SKM-1 (cell line): ENCODE measurements around the gene NFX1.
"Not testable (repeated sequence)": the region's sequence is repeated elsewhere in the genome, so short reads cannot be mapped to it uniquely, and the experiment has no call there.

Source experiments
- DNase-seq: peaks from one replicate; lab custom pipeline; 2025; ENCODE audit not compliant: unreplicated experiment; lab: John Stamatoyannopoulos, UW

NFX1 gene

DNA sequence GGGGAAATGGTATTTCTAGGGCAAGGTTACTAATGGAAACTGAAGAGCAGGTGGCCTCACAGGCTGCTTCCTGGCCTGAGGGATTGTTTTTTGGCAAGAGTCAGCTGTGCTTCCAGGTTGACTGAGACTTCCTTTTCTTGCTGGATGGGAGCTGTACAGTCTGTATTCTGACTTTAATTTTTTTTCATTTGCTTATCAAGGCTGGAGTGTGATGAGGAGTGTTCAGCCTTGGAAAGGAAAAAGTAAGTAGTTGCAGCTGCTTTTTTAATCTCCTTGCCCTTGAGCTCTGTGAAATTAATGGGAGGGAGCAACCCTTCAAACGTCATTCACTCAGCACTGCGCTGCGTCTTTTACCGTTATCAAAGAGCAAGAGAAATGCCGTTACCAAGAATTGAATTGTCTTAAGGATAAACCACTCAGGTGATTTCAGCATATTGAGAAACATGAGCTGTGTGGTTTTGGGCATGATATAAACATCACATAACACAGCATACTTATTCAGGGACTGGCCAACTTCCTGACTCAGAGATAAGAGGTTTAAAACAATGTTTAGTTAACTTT, 64.4 kb downstream of the NFX1 start:
- DNase-seq: no peak

DNA sequence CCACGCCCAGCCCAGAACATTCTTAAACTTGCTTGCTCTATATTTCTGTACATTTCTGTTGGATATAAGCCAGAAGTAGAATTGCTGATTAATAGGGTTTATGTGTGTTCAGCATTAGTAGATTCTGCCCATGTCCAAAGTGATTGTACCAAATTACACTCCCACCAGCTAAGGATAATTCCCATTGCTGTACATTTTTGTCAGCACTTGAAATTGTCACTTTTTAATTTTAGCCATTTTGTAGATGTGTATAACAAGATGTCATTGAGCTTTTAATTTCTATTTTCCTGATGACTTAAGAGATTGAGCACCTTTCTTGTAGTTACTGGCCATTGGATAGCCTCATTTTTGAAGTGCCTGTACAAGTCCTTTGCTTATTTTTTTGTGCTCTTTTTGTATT, 65.6 kb downstream of the NFX1 start:
- no peak for DNase-seq

DNA sequence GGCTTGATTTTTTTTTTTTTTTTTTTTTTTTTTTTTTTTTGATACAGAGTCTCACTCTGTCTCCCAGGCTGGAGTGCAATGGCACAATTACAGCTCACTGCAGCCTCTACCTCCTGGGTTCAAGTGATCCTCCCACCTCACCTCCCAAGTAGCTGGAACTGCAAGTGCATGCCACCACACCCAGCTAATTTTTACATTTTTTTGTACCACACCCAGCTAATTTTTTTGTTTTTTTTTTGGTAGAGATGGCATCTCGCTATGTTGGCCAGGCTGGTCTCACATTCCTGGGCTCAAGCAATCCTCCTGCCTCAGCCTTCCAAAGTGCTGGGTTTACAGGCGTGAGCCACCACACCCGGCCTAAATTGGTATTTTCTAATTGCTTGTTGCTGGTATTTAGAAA, 68.3 kb downstream of the NFX1 start:
- DNase-seq: not testable (repeated sequence)

DNA sequence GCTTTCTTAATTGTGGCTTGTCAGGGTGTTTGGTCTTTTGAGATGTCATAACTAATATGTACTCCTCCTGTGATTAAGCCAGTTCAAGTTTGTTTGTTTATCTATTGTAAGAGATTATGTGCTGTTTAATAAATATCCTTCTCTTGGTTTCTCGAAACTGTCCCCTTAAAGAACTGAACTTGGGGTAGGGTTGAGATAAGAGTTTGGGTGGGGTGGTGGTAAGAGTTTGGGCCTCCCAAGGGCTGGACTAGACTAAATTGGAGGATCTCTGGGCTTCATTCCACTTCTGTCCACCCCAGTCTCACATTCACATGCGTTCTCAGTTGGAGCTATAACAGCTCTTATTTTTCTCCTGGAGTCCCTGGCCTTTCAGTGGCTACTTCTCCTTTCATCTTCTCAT, 73.8 kb downstream of the NFX1 start:
- no peak for DNase-seq

DNA sequence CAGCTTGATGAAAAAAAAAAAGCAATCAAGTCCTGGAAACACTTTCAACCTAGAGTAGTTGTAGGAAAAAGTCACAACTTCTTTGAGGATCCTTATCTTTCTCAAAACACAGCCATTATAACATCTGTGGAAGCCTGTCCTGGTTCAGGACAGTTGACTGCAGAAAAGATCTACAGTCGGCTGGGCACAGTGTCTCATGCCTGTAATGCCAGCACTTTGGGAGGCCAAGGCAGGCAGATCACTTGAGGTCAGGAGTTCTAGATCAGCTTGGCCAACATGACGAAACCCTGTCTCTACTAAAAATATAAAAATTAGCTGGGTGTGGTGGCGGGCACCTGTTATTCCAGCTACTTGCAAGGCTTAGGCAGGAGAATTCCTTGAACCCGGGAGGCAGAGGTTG, 74.5 kb downstream of the NFX1 start:
- not testable (repeated sequence) for DNase-seq

DNA sequence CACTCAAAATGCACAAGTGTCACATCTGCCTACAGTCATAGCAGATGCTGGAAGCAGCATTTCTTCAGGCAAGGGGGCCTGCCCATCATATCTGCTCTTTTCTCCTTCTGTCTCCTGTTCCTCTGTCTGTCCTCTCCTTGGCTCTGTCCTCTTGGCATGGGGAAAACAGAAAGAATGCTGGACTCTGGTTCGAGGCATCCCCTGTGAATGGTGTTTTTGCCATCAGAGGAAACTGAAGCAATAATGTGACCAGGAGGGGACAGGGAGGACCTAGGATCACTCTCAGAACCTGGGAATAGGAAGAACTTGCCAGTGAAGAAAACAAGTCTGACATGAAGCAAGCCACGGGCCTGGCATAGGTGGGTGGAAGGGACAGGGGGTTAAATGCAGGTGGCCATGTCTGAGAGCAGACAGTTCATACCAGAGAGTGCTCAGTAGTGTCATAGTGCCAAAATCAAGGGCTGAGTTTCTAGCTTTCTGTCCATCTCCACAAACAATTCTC, 76.7 kb downstream of the NFX1 start:
- no peak for DNase-seq

DNA sequence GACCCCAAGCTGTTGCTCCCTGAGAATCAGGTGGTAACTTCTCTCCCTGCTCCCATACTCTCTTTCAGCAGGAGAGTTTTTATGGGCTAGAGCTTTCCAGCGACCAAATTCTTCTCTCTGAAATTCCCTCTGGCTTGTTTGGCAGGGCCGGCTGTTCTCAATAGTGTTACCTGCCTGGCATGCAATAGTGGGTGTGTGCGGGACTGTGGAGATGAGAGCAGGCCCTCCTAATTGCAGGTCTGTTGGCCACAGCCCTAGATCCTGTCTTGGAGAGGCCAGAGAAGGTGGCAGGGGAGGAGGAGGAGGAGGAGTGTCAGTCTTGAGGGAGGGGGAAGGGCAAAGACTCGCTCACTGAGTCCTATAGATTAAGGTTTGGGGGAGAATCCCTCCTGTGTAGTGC, 82.6 kb downstream of the NFX1 start:
- DNase-seq: no peak

DNA sequence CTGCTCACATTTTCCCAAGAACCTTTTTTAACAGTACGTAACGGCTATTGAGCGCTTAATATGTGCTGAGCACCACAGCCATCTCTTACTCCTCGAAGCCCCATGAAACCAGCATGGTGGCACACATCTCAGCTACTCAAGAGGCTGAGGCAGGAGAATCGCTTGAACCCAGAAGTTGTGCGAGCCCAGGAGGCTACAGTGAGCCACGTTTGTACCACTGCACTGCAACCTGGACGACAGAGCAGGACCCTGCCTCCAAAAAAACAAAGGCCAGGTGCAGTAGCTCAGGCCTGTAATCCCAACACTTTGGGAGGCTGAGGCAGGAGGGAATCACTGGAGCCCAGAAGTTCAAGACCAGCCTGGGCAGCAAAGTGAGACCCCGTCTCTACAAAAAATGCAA, 83.9 kb downstream of the NFX1 start:
- DNase-seq: no peak

DNA sequence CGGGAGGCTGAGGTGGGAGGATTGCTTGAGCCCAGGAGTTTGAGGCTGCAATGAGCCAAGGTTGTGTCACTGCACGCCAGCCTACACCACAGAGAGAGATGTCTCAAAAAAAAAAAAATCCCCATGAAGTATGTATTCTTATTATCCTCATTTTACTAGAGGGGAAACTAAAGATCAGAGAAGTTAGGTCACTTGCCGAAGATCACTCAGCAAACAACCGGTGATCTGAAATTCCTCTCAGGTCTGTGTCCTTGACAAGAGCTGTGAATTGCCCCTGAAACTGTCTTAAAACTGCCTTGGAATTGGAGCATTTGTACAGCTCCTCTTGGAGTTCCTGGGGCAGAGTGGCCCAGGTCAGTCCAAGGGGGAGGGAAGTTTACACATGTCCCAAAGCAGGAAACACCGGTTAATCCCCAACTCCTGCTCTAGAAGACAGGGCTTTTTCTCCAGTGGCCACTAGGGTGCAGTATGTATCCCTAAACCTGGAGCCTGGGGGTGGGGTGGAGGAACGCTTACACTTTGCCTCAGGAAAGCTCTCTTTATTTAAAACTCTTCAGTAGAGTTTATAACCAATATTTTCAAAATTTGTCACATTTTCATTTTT, 84.4 kb downstream of the NFX1 start:
- peak; percentile 79 for DNase-seq

DNA sequence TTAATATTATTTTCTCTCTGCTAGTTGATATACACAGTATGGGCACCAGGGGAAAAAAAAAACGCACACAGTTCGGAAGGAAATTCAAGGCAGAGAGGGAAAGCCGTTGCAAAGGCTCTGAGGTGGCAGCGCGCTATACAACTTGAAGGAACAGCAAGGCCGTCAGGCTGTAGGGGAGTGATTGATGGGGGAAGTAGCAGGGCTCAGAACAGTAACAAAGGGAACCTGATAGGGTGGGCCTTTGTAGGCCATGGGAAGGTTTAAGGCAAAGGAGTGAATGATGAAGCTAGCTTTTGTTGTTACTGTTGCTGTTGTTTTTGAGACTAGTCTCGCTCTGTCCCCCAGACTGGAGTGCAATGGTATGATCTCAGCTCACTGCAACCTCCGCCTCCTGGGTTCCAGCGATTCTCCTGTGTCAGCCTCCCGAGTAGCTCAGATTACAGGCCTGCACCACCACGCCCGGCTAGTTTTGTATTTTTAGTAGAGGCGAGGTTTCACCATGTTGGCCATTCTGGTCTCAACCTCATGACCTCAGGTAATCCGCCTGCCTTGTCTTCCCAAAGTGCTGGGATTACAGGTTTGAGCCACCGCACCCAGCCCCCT, 85.0 kb downstream of the NFX1 start:
- DNase-seq: no peak

DNA sequence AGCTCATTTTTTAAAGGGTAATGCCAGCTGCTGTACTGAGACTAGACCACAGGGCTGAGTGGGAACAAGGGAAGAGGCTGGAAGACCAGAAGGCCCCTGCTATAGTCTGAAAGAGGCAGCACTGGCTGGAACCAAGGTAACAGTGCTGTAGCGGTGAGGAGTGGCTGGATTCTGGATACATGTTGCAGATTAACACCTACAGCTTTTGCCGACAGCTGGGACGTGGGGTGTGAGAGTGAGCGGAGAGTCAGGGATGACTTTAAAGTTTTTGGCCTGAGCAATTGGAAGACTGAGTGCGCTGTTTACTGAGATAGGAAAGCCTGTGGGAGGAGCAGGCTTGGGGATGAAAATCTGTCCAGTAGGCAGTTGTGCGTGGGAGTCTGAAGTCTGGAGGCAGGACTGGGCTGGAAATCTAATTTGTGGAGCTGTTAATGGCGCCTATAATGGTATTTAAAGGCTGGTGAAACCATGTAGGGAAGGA, 85.6 kb downstream of the NFX1 start:
- no peak for DNase-seq

DNA sequence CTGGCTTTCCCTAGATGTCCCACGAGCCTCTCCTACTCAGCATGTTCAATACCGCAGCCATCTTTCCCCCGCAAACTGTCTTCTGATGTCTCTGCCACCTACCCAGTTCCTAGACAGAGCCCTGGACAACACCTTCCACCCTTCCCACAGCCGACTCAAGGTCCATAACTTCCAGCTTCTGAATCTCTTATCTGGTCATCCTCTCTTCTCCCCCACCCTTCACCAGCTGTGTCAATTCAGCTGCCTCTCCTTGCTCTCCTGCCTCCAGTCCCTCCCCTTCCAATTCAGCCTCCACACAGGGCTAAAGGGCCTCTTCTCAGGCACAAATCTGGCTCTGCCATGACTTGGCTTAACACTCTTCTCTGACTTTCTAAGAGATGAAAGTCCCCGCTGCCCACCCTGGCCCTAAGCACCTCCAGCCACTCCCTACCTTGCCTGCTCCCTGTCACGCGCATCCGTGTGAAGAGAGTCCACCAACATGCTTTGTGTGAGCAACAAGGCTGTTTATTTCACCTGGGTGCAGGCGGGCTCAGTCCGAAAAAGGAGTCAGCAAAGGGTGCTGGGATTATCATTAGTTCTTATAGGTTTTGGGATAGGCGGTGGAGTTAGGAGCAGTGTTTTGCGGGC, 86.9 kb downstream of the NFX1 start:
- no peak for DNase-seq

DNA sequence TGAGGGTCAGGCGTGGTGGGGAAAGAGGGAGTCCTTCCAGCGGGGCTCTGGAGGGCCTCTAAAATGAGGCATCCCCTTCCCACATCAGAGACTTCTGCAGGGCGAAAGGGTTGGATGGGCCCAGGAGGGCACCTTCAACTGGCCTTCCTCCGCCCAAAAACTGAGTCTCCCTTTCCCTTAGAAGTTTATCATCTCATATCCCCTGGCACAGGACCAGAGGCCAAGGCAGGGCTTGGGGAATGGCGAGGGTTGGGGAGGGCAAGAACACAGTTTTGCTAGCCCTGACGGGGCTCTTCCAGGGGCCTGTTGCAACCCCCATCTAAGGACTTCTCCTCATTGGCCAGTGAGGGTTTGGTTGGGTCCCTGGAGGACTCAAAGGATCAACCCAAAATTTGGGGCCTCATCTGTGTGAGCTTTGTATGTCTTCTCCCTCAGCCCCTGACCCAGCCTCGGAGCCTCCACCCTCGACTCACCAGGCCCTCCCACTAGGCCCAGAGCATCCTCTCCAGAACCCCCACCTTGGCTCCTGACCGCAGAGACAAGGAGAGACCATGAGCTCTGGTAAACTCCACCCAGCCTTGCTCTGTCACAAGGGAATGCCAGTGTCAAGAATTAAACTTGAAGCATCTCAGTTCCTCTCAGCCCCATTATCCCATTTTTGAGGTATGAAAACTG, 87.9 kb downstream of the NFX1 start:
- no peak for DNase-seq

DNA sequence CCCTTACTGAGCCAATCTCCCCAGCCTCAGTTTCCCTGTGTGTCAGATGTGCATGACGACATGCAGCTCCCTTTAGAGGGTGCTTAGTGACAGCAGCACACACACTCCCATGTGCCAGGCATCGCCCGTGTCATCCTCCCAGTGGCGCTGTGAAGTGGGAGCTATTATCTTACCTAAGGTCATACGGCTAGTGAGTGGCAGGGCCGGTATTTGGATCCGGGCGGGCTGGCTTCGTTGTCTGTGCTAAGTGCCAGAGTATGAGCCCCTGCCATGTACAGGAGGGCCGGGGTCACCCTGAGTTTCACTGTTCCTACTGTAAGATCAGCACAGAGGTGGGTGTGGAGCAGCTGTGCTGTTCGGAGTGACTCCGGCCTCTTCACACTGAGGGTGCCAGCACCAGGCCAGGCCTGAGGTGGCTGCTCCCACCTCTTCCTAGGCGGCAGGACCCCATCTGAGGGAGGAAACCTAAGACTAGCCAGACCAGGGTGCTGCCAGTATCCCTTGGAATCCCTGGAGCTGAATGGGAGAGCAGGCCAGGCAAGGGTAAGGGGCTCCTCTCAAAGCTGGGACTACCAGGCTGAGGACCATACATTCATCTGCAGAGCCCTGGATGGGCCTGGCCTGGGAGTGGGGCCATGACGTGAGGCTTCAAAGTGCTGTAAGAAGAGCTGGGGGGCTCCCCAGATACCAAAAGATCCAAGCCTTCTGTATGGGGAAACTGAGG, 89.5 kb downstream of the NFX1 start:
- no peak for DNase-seq

DNA sequence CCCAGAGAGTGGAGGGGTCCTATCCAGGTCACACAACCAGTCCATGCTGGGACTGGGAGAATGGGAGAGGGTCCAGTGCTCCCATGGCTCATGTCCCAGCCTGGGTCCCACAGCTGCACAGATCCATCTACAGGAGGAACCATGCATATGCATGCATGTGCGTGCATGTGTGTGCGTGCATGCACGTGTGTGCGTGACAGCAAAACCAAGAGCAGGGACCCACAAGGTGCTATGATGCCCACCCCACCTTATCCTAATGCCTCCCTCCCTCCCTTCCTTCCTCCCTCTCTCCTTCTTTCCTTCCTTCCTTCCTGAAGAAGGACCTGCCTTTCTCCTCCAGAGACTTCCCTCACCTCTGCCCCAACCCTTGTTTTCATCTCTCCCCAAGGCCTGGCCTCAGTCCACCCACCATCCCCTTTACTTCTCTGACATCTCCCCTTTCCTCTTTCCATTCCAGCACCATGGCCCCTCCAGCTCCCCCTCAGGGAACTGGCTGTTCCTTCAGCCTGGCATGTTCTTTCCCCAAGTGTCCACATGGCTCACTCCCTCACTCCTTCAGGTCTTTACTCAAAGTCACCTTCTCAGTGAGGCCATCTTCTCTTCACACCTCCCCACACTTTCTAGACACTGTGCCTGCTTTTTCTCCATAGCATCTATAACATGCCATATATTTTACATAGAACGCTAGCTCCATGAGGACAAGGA, 90.2 kb downstream of the NFX1 start:
- no peak for DNase-seq

DNA sequence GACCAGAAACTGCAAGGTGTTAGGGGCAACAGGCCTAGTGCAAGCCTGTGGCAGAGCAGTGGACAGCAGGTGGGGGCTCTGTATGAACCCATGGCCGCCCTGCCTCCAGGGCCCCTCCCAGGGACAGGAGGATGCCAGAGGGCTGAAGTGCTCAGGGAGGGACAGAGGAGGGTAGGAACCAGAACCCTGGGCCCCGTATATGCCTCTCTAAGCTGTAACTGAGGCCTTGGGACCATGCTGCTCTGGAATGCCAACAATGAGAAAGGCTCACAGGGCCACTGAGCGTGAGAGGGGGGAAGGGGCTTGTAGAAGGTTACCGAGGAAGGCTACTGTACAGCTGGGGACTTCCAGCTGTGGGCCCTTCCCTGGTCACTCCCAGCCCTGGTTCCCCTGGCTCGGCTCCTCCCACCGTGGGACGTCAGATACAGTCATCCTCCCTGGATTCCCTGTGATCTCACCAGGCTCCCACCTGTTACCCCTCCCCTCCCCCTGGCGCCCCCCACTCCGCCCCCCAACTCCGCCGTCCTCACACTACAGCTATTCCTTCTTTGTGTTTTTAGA, 91.0 kb downstream of the NFX1 start:
- no peak for DNase-seq

DNA sequence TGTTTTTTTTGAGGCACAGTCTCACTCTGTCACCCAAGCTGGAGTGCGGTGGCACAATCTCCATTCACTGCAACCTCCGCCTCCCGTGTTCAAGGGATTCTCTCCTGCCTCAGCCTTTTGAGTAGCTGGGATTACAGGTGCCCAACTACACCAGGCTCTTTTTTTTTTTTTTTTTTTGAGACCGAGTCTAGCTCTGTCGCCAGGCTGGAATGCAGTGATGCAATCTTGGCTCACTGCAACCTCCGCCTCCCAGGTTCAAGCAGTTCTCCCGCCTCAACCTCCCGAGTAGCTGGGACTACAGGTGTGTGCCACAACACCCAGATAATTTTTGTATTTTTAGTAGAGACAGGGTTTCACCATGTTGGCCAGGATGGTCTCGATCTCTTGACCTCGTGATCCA, 92.1 kb downstream of the NFX1 start:
- not testable (repeated sequence) for DNase-seq

DNA sequence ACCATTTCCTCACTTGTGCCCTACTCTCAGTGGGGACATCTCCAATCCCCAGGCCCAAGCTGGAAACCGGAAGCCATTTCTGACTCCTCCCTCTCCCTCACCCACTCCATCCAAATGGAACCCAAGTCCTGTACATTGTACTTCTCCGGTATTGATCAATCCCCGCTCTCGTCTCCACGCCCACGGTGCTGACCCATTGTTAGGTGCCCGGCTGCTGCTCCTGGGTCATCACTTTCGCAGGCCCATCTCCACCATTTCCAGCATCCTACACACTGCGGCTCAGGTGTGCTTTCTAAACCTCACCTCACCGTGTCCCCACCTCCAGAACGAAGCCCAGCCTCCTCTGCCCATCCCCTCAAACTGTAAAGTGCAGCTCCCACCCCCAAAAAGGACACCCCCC, 93.1 kb downstream of the NFX1 start:
- DNase-seq: not testable (repeated sequence)

DNA sequence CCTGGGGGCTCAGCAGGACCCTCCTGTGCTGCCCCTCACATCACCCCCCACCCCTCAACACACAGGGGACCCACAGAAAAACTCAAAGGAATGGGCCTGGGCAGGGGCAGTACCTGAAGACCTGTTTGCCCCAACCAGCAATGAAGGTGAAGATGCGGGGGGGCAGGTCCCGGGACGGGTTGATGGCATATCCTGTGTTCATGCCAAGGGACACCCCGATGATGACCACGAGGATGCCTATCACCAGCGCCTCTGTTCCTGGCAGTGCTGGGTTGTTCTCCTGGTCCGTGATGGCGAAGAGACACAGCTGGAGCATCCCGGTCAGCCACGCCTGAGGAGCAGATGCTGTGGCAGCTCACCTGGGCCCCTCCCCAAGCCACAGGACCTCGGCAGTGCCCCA, 95.2 kb downstream of the NFX1 start:
- not testable (repeated sequence) for DNase-seq
